A549 treated with AZD9567 at 1 μM for 4 hours (cell line): ENCODE results near the gene CBX5. TPM values are rescaled to one million over a fixed set of nuclear protein-coding genes. Genes with fewer than 3 reads are reported as not detected.

Source experiments
- total RNA-seq: library from RNA; stranded (reverse); fragments of 200-300 nt; extraction: Qiagen RNA extraction; gene quantifications from 5 replicates; pipeline ENCODE4 v1.2.3, GENCODE V29; 2022; ENCODE audit not compliant: insufficient read depth

Gene CBX5
- total RNA-seq = 21.7 to 27.2 TPM (median 24.7 TPM) in 5 replicates

DNA sequence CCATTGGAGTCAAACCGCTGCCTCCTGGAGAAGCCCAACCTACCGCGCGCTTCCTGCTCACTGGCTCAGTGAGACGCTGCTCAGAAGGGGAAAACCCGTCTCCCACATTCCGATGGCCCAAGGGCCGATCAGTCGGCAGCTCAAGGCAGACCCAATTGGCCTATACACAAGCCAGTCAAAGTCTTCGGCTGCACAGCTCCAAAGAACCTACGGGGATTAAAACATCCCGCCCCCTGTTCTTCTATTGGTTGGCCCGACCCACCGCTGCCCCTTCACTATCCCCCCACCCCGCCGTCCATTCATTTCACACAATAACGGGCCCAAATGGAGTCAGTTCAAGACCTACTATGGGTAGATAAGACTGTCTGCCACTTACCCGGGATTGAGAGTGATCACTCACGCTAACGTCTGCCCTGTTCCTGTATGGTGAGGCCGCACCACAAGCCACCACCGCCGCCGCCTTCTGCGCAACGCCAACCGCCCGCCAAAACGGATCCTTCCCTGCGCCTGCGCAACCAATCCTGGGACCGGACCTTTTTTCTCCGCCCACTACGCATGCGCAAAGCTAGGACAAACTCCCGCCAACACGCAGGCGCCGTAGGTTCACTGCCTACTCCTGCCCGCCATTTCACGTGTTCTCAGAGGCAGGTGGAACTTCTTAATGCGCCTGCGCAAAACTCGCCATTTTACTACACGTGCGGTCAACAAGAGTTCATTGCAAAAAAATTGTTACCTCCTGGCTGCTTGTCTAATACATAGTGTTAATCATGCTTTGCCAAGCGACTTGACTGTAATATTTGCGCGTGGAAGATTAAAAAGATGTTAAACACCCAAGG, at the start of gene CBX5:
TSS of gene CBX5 (minus strand) at position 491 of the 836 bp plus-strand sequence. CDS start 22,472 bp downstream, outside the sequence.

DNA sequence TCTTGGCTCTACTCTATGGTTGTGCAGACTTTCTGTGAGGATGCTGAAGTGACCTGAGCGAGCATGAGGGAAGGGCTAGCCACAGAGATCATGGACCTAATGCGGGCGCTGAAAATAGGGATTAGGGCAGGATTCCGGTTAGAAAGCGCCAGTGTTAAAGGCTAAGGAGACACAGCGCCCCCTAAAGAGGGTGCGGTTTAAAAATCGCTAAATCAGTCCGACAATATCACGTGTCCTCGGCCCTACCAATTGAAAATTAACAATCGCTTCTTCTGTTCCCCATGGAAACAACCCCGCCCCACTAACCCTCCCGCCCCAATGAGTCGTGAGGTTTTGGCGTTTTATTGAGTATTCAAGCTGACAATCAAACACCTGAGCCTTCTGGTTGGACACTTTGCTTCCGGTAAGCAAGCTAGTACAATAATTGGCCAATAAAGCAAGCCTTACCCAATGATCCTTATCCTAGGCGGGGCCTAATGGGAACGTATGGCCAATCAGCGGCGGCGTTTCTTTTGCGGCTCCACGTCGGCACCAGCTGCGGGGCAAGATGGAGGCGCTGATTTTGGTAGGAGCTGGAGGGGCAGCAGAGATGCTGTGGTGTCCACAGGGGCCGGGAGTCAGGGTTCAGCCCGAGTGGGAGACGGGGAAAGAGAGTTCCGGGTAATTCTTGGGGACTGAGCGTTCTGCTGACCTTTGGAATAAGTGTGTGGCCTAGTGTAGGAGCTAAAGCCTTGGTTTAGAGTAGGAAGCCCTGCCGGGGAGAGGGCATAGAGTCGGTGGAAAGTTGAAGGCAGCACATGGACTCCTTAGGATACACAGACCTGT, 44.9 kb upstream of the CBX5 start, which contains the start of gene COPZ1:
TSS of gene COPZ1 (plus strand) at position 515 of the 825 bp plus-strand sequence. CDS start at position 548, 33 bp downstream.

DNA sequence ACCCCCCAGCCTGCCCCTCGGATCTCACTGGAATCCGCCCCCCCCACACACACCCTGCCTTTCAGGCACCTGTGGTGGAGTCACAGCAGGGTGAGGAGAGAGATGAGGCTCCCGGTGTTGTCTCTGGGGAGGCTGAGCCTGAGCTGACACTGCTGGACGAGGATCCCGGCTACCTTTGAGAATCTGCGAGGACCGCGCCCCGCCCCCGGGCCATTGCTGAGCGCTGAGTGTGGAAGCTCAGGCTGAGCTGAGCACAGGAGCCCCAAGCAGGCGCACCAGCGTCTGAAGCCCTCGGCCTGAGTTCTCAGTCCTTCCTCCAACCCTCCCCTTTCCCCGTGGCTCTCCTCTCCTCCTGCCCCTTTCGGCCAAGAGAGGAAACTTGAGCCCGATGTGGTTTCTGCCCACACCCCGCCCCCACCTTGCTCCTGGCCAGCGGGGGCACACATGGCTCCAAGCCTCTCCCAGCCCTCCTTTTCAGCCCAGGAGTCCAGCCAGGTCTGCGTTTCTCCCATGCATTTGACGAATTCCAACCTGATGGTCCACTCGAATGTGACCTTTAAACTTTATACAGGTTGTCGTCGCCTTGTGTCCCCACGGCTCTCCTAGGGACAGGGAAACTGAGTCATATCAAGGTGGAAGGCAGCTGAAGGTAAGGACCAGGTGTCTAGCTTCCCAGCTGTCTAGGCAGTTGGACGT, 21.0 kb upstream of the CBX5 start, which contains the start of gene NFE2:
TSS of gene NFE2 (minus strand) at position 284 of the 696 bp plus-strand sequence. CDS start 5,767 bp downstream, outside the sequence.

DNA sequence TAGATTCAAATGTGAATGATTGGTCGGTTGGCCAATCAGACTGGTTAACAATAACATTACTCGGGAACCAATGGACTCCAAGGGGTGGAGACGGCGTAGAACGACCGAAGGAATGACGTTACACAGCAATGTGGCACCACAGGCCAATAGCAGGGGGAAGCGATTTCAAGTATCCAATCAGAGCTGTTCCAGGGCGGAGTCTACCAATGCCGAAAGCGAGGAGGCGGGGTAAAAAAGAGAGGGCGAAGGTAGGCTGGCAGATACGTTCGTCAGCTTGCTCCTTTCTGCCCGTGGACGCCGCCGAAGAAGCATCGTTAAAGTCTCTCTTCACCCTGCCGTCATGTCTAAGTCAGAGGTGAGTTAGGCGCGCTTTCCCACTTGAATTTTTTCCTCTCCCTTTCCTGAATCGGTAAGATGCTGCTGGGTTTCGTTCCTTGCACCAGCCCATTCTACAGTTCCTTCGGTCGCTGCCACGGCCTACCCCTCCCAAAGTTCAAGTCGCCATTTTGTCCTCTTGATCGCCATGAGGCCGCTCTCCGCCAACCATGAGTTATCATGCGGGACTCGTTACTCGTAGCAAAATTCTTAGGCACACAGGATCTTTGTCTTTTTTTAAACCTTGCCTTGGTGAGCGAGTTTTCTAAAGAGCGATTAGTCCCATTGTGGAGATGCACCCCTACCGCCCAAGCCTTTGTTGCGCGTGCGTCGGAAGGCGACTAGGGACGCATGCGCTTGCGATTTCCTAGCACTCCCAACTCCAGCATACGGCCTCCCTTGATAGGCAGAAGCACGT, 742 bp upstream of the CBX5 start, which contains the start of gene HNRNPA1:
TSS of gene HNRNPA1 (plus strand) at position 259 of the 793 bp plus-strand sequence. CDS start at position 341, 82 bp downstream.

Other genes with a start within 250 kb of the CBX5 start
- gene HOXC5, start 247.1 kb downstream of the CBX5 start, total RNA-seq = 0.29 to 0.58 TPM (median 0.43 TPM) in 4 of 5 replicates, not detected in the other
- 2.0 to 4.9 TPM (median 2.8 TPM) in 5 replicates for gene HOXC4, start 226.3 kb downstream of the CBX5 start, total RNA-seq
- gene SMUG1, start 91.1 kb downstream of the CBX5 start, total RNA-seq = 26.7 to 33.7 TPM (median 31.2 TPM) in 5 replicates
- 1,359 to 2,807 TPM (median 1,410 TPM) in 5 replicates for gene HNRNPA1, start 604 bp upstream of the CBX5 start, total RNA-seq
- 0.05 to 0.06 TPM (median 0.06 TPM) in 3 of 5 replicates, not detected in the others for gene NFE2, start 20.9 kb upstream of the CBX5 start, total RNA-seq
- 202 to 273 TPM (median 217 TPM) in 5 replicates for gene COPZ1, start 45.0 kb upstream of the CBX5 start, total RNA-seq
- gene GPR84, start 84.4 kb upstream of the CBX5 start, total RNA-seq = 0.05 to 0.08 TPM in 2 of 5 replicates, not detected in the others
- 15.4 to 18.8 TPM (median 18.7 TPM) in 5 replicates for gene ZNF385A, start 104.6 kb upstream of the CBX5 start, total RNA-seq
- 189 to 257 TPM (median 242 TPM) in 5 replicates for gene ITGA5, start 139.1 kb upstream of the CBX5 start, total RNA-seq
- not detected in 5 replicates for gene GTSF1, start 193.5 kb upstream of the CBX5 start, total RNA-seq
- 0.02 TPM in 1 of 5 replicates, not detected in the others for gene NCKAP1L, start 217.6 kb upstream of the CBX5 start, total RNA-seq